Stimulated activated CD8-positive, alpha-beta memory T cell treated with anti-CD3 and anti-CD28 coated beads, Interleukin-12 subunit alpha, Interleukin-12 subunit beta, amount 100 ng/mL, for 4 hours (primary cell): Measurements from ENCODE around the gene OFD1.

Source experiments
- DNase-seq: peaks from one replicate; pipeline ENCODE4 v3.0.0-alpha.2; 2020; ENCODE audit warnings: low read depth

Gene OFD1

GRCh38 chrX:13734278-13735172 lies at the start of gene OFD1, which contains the start of gene TRAPPC2:
Gene OFD1, plus strand, starts transcription at chrX:13734748. Its CDS starts 324 bp downstream, at chrX:13735072.
Gene TRAPPC2, minus strand, starts transcription at chrX:13734620. Its CDS starts 14,657 bp downstream, at chrX:13719963.
- peak; percentile 81 for DNase-seq

- no peak for DNase-seq
Observed at GRCh38 chrX:13685126-13685763, 49.3 kb upstream of the OFD1 start.

- DNase-seq = no peak
Observed at GRCh38 chrX:13687203-13687602, 47.3 kb upstream of the OFD1 start.

GRCh38 chrX:13688384-13688957 lies 46.1 kb upstream of the OFD1 start:
- no peak for DNase-seq

- DNase-seq = peak; percentile 73
Observed at GRCh38 chrX:13688958-13689740, 45.4 kb upstream of the OFD1 start, which contains the start of gene RAB9A. Gene RAB9A, plus strand, starts transcription at chrX:13689128. Its CDS starts 19,619 bp downstream, at chrX:13708747.

- no peak for DNase-seq
Observed at GRCh38 chrX:13689741-13690211, 44.8 kb upstream of the OFD1 start.

- no peak for DNase-seq
Observed at GRCh38 chrX:13690836-13691235, 43.7 kb upstream of the OFD1 start.

GRCh38 chrX:13691841-13692371 lies 42.6 kb upstream of the OFD1 start:
- no peak for DNase-seq

- no peak for DNase-seq
Observed at GRCh38 chrX:13692771-13693231, 41.7 kb upstream of the OFD1 start.

- no peak for DNase-seq
Observed at GRCh38 chrX:13693341-13693961, 41.1 kb upstream of the OFD1 start.

- no peak for DNase-seq
Observed at GRCh38 chrX:13694359-13694758, 40.2 kb upstream of the OFD1 start.

- no peak for DNase-seq
Observed at GRCh38 chrX:13694983-13695382, 39.6 kb upstream of the OFD1 start.

- DNase-seq = no peak
Observed at GRCh38 chrX:13695601-13696115, 38.9 kb upstream of the OFD1 start.

- no peak for DNase-seq
Observed at GRCh38 chrX:13697455-13697854, 37.1 kb upstream of the OFD1 start.

- no peak for DNase-seq
Observed at GRCh38 chrX:13697976-13698375, 36.6 kb upstream of the OFD1 start.

GRCh38 chrX:13698432-13698831 lies 36.1 kb upstream of the OFD1 start:
- DNase-seq = no peak

GRCh38 chrX:13699183-13699826 lies 35.2 kb upstream of the OFD1 start:
- DNase-seq = no peak

- no peak for DNase-seq
Observed at GRCh38 chrX:13700380-13700779, 34.2 kb upstream of the OFD1 start.

- no peak for DNase-seq
Observed at GRCh38 chrX:13702111-13702789, 32.3 kb upstream of the OFD1 start.

- no peak for DNase-seq
Observed at GRCh38 chrX:13703135-13703534, 31.4 kb upstream of the OFD1 start.
